Hair follicular keratinocyte (primary cell): ENCODE measurements around the gene XCL1. TPM values are rescaled to one million over a fixed set of nuclear protein-coding genes. Genes with fewer than 3 reads are reported as not detected.

Experiments
- total RNA-seq: library from RNA; depleted of rRNA; stranded (reverse); fragments of >200 nt; gene quantifications from 2 replicates; pipeline ENCODE4 v1.2.3, GENCODE V29; 2015

Gene XCL1, protein sequence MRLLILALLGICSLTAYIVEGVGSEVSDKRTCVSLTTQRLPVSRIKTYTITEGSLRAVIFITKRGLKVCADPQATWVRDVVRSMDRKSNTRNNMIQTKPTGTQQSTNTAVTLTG
- total RNA-seq: not detected in 2 replicates

GRCh38 chr1:168576245-168576688, at the start of gene XCL1:
TSS of gene XCL1 (plus strand) at chr1:168576605. CDS start at chr1:168576638, 33 bp downstream.

GRCh38 chr1:168543840-168544498, 32.4 kb upstream of the XCL1 start, which contains the start of gene XCL2:
TSS of gene XCL2 (minus strand) at chr1:168543997. CDS start at chr1:168543964, 33 bp downstream.

Other genes with a start within 250 kb of the XCL1 start
- not detected in 2 replicates for gene XCL2, start 32.6 kb upstream of the XCL1 start, total RNA-seq
- not detected in 2 replicates for gene DPT, start 152.6 kb downstream of the XCL1 start, total RNA-seq